H9 (cell line): ENCODE results near the gene MPHOSPH6. TPM values are rescaled to one million over a fixed set of nuclear protein-coding genes. Genes with fewer than 3 reads are reported as not detected.

ENCODE experiments used
- DNase-seq: peaks from one replicate; pipeline ENCODE4 v3.0.0-alpha.2; 2017
- H2AFZ ChIP-seq: one replicate; pipeline ENCODE4 v1.6.1; 2013; ENCODE audit warnings: mild to moderate bottlenecking, low read length, control low read depth, moderate library complexity
- H2AK5ac ChIP-seq: 2 replicates; pipeline ENCODE4 v1.6.1; 2013; ENCODE audit warnings: low read length, control low read depth, mixed read lengths; ENCODE audit not compliant: insufficient read length
- H2BK120ac ChIP-seq: one replicate; pipeline ENCODE4 v1.6.1; 2013; ENCODE audit warnings: low read depth, mild to moderate bottlenecking, low read length, control low read depth, inconsistent platforms; ENCODE audit not compliant: poor library complexity, severe bottlenecking
- H2BK12ac ChIP-seq: 2 replicates; pipeline ENCODE4 v1.6.1; 2013; ENCODE audit warnings: low read length, control low read depth, mixed read lengths, low read depth; ENCODE audit not compliant: insufficient read length
- H2BK15ac ChIP-seq: 2 replicates; pipeline ENCODE4 v1.6.1; 2013; ENCODE audit warnings: low read depth, low read length, control low read depth
- H2BK20ac ChIP-seq: one replicate; pipeline ENCODE4 v1.6.1; 2013; ENCODE audit warnings: low read depth, mild to moderate bottlenecking, low read length, control low read depth, inconsistent platforms; ENCODE audit not compliant: poor library complexity, severe bottlenecking
- H2BK5ac ChIP-seq: 2 replicates; pipeline ENCODE4 v1.6.1; 2013; ENCODE audit warnings: low read length, control low read depth, mixed read lengths; ENCODE audit not compliant: insufficient read length
- H3K14ac ChIP-seq: 2 replicates; pipeline ENCODE4 v1.6.1; 2013; ENCODE audit warnings: low read length, control low read depth; ENCODE audit not compliant: insufficient read depth
- H3K18ac ChIP-seq: 2 replicates; pipeline ENCODE4 v1.6.1; 2013; ENCODE audit warnings: low read depth, mild to moderate bottlenecking, mixed read lengths, low read length, control low read depth; ENCODE audit not compliant: insufficient read length
- H3K23ac ChIP-seq: 2 replicates; pipeline ENCODE4 v1.6.1; 2013; ENCODE audit warnings: low read length, control low read depth, mixed read lengths, low read depth; ENCODE audit not compliant: insufficient read length
- H3K23me2 ChIP-seq: 2 replicates; pipeline ENCODE4 v1.6.1; 2013; ENCODE audit warnings: low read depth, mild to moderate bottlenecking, mixed read lengths, low read length, control low read depth; ENCODE audit not compliant: insufficient read length, poor library complexity, severe bottlenecking
- H3K27ac ChIP-seq: 2 replicates; pipeline ENCODE4 v1.5.1; 2013; ENCODE audit warnings: low read length, control low read depth, mixed read lengths, low read depth; ENCODE audit not compliant: insufficient read length
- H3K27me3 ChIP-seq: 2 replicates; pipeline ENCODE4 v1.6.1; 2013; ENCODE audit warnings: low read length, control low read depth, inconsistent platforms; ENCODE audit not compliant: insufficient read depth
- H3K4ac ChIP-seq: 2 replicates; pipeline ENCODE4 v1.6.1; 2013; ENCODE audit warnings: low read depth, mild to moderate bottlenecking, control low read depth, inconsistent platforms, low read length, moderate library complexity
- H3K4me1 ChIP-seq: 2 replicates; pipeline ENCODE4 v1.6.1; 2013; ENCODE audit warnings: low read length, control low read depth, inconsistent platforms; ENCODE audit not compliant: insufficient read depth
- H3K4me2 ChIP-seq: 2 replicates; pipeline ENCODE4 v1.6.1; 2013; ENCODE audit warnings: low read length, control low read depth, mixed read lengths; ENCODE audit not compliant: insufficient read length, insufficient read depth
- H3K56ac ChIP-seq: 2 replicates; pipeline ENCODE4 v1.6.1; 2013; ENCODE audit warnings: low read depth, mild to moderate bottlenecking, mixed read lengths, low read length, control low read depth; ENCODE audit not compliant: insufficient read length
- H3K79me1 ChIP-seq: 2 replicates; pipeline ENCODE4 v1.6.1; 2013; ENCODE audit warnings: low read depth, mild to moderate bottlenecking, moderate library complexity, low read length, control low read depth, inconsistent platforms; ENCODE audit not compliant: insufficient read depth, poor library complexity, severe bottlenecking
- H3K79me2 ChIP-seq: 2 replicates; pipeline ENCODE4 v1.6.1; 2013; ENCODE audit warnings: low read length, control low read depth, inconsistent platforms; ENCODE audit not compliant: insufficient read depth
- H3K9ac ChIP-seq: 2 replicates; pipeline ENCODE4 v1.6.1; 2013; ENCODE audit warnings: low read length, control low read depth, mixed read lengths; ENCODE audit not compliant: insufficient read length; ENCODE audit errors: extremely low read depth
- H3K9me3 ChIP-seq: one replicate; pipeline ENCODE4 v1.6.1; 2013; ENCODE audit warnings: low read depth, low read length, inconsistent platforms; ENCODE audit not compliant: control insufficient read depth
- H3T11ph ChIP-seq: one replicate; pipeline ENCODE4 v1.6.1; 2013; ENCODE audit warnings: mild to moderate bottlenecking, low read length, control low read depth, inconsistent platforms
- H4K20me1 ChIP-seq: one replicate; pipeline ENCODE4 v1.6.1; 2013; ENCODE audit not compliant: control insufficient read depth, insufficient read length, insufficient read depth
- H4K5ac ChIP-seq: 2 replicates; pipeline ENCODE4 v1.6.1; 2013; ENCODE audit warnings: low read depth, mild to moderate bottlenecking, mixed read lengths, low read length, control low read depth; ENCODE audit not compliant: insufficient read length
- H4K8ac ChIP-seq: replicated peaks from 2 replicates; pipeline ENCODE4 v1.6.1; 2013; ENCODE audit warnings: low read length, control low read depth, mixed read lengths, low read depth; ENCODE audit not compliant: insufficient read length
- H4K91ac ChIP-seq: 2 replicates; pipeline ENCODE4 v1.6.1; 2013; ENCODE audit warnings: low read depth, mild to moderate bottlenecking, moderate library complexity, mixed read lengths, low read length, control low read depth; ENCODE audit not compliant: insufficient read length
- H3K27ac Mint-ChIP-seq, 3 experiments: 2 replicates in 2 of 3; 3 replicates in 1 of 3; pipeline ENCODE4 v1.8.0; 2020 to 2021; ENCODE audit warnings: mixed read lengths in 3 of 3, mild to moderate bottlenecking in 1 of 3, moderate library complexity in 1 of 3
- H3K27me3 Mint-ChIP-seq: 2 replicates; pipeline ENCODE4 v1.8.0; 2021; ENCODE audit warnings: low read depth, mild to moderate bottlenecking, moderate library complexity, mixed read lengths
- H3K36me3 Mint-ChIP-seq, 3 experiments: 2 replicates in 2 of 3; 3 replicates in 1 of 3; pipeline ENCODE4 v1.8.0; 2020 to 2021; ENCODE audit warnings: low read depth in 3 of 3, mixed read lengths in 3 of 3; ENCODE audit not compliant: insufficient read depth in 1 of 3
- H3K4me1 Mint-ChIP-seq, 2 experiments: 2 replicates each; pipeline ENCODE4 v1.8.0; 2020; ENCODE audit warnings: mixed read lengths in 2 of 2
- H3K4me3 Mint-ChIP-seq, 2 experiments: 2 replicates in 1 of 2; 3 replicates in 1 of 2; pipeline ENCODE4 v1.8.0; 2020 to 2021; ENCODE audit warnings: mild to moderate bottlenecking in 2 of 2, mixed read lengths in 2 of 2, moderate library complexity in 1 of 2
- H3K9me3 Mint-ChIP-seq, 2 experiments: 2 replicates in 1 of 2; 3 replicates in 1 of 2; pipeline ENCODE4 v1.8.0; 2020; ENCODE audit warnings: mild to moderate bottlenecking in 2 of 2, mixed read lengths in 2 of 2, moderate library complexity in 1 of 2
- WGBS: extraction: QIAGEN DNeasy Blood & Tissue Kit; methylation state at CpG from one replicate; pipeline ENCODE4 v1.1.7; 2013; ENCODE audit warnings: missing lambda C conversion rate, low lambda C conversion rate, mixed read lengths; ENCODE audit not compliant: insufficient read length; ENCODE audit errors: extremely low coverage; 5-methylcytosine and 5-hydroxymethylcytosine counted together
- total RNA-seq: library from RNA; stranded (reverse); gene quantifications from 2 replicates; pipeline ENCODE4 v1.2.1, GENCODE V29; 2021
- TF ChIP-seq, protein P1 (sequence below): fragments of 200-600 bp; sonication (generic); conservative IDR thresholded peaks from 3 replicates; pipeline ENCODE4 v1.8.0; 2021; ENCODE audit warnings: antibody characterized with exemption, mild to moderate bottlenecking

MPHOSPH6 gene
- total RNA-seq, 1 experiment from 2014 or later, result 38.3 TPM

DNA sequence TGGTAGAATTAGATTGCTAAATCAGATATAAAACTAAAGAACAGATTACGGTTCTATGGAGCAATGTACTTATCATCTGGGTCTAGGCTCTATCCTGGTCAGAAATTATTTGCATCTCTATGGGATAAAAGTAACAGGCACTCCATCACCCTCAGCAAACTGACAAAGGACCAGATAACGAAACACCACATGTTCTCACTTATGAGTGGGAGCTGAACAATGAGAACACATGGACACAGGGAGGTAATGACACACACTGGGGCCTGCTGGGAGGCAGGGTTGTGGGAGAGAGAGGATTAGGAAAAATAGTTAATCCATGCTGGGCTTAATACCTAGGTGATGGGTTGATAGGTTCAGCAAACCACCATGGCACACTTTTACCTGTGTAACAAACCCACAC is 61.9 kb downstream of the MPHOSPH6 start:
- Mint-ChIP-seq H3K4me3 (no peak overlapping the region), H3K9me3 (no peaks in the 10 kb centered on the region), H3K36me3 (no peaks in the 10 kb centered on the region), H3K27ac (no peak overlapping the region), H3K27me3 (peaks cover 2% of the 10 kb centered on the region; the same call in 1 of the 2 replicates), H3K4me1 (peaks cover 6 to 7% of the 10 kb centered on the region in 2 experiments; a peak in 3 of 4 replicates)
- Histone ChIP-seq H2BK12ac (no peak overlapping the region), H2BK15ac (no peak overlapping the region), H2BK5ac (no peak overlapping the region), H3K4me1 (no peaks in the 10 kb centered on the region), H3K14ac (no peak overlapping the region), H4K91ac (no peak overlapping the region), H3K4ac (no peak overlapping the region), H3T11ph (no peak overlapping the region), H2AK5ac (no peak overlapping the region), H3K9me3 (no peaks in the 10 kb centered on the region), H3K23me2 (no peaks in the 10 kb centered on the region), H3K4me2 (no peak overlapping the region), H2BK20ac (no peak overlapping the region), H3K27ac (no peak overlapping the region), H3K18ac (no peak overlapping the region), H3K56ac (no peak overlapping the region), H3K79me2 (no peaks in the 10 kb centered on the region), H3K79me1 (no peaks in the 10 kb centered on the region), H4K5ac (no peak overlapping the region), H4K8ac (no peak overlapping the region), H3K23ac (no peak overlapping the region), H2BK120ac (no peak overlapping the region), H2AFZ (no peak overlapping the region), H3K27me3 (no peaks in the 10 kb centered on the region), H3K9ac (no peak overlapping the region), H4K20me1 (no peaks in the 10 kb centered on the region)
- no peak for DNase-seq
- WGBS, result no CpG with 5 or more reads among the region's 2 CpGs
- TF ChIP-seq, protein P1, sequence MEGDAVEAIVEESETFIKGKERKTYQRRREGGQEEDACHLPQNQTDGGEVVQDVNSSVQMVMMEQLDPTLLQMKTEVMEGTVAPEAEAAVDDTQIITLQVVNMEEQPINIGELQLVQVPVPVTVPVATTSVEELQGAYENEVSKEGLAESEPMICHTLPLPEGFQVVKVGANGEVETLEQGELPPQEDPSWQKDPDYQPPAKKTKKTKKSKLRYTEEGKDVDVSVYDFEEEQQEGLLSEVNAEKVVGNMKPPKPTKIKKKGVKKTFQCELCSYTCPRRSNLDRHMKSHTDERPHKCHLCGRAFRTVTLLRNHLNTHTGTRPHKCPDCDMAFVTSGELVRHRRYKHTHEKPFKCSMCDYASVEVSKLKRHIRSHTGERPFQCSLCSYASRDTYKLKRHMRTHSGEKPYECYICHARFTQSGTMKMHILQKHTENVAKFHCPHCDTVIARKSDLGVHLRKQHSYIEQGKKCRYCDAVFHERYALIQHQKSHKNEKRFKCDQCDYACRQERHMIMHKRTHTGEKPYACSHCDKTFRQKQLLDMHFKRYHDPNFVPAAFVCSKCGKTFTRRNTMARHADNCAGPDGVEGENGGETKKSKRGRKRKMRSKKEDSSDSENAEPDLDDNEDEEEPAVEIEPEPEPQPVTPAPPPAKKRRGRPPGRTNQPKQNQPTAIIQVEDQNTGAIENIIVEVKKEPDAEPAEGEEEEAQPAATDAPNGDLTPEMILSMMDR, result no peak
